Glomerular visceral epithelial cell (primary cell): ENCODE measurements around the gene ZNF438.
A peak's percentile ranks its signal among the peaks of the same experiment; 100 is the strongest.
"Not testable (repeated sequence)": the region's sequence is repeated elsewhere in the genome, so short reads cannot be mapped to it uniquely, and the experiment has no call there.

Experiments used
- DNase-seq: peaks from one replicate; pipeline ENCODE4 v3.0.0-alpha.2; 2016; ENCODE audit errors: extremely low spot score

The ZNF438 gene

GRCh38 chr10:31051703-31052102, 20.0 kb upstream of the ZNF438 start:
- DNase-seq: peak; percentile 61

- no peak for DNase-seq
These were observed 11.0 kb upstream of the ZNF438 start for GRCh38 chr10:31042670-31043069.

- DNase-seq: peak; percentile 15
These were observed 9.3 kb upstream of the ZNF438 start for GRCh38 chr10:31041011-31041410.

GRCh38 chr10:31039006-31039405, 7.3 kb upstream of the ZNF438 start:
- not testable (repeated sequence) for DNase-seq

GRCh38 chr10:31037749-31038148, 6.1 kb upstream of the ZNF438 start:
- DNase-seq: no peak

GRCh38 chr10:31036209-31036608, 4.5 kb upstream of the ZNF438 start:
- DNase-seq: peak; percentile 33

GRCh38 chr10:31035266-31035798, 3.7 kb upstream of the ZNF438 start:
- DNase-seq: no peak

- DNase-seq: peak; percentile 76
These were observed 2.6 kb upstream of the ZNF438 start for GRCh38 chr10:31034098-31034909.

GRCh38 chr10:31033147-31033546, 1.5 kb upstream of the ZNF438 start:
- DNase-seq: no peak

- peak; percentile 96 for DNase-seq
These were observed 830 bp upstream of the ZNF438 start for GRCh38 chr10:31032258-31033132.

- no peak for DNase-seq
These were observed 484 bp downstream of the ZNF438 start for GRCh38 chr10:31031205-31031557.

GRCh38 chr10:31030800-31031199, 865 bp downstream of the ZNF438 start:
- DNase-seq: no peak

- DNase-seq: no peak
These were observed 1.4 kb downstream of the ZNF438 start for GRCh38 chr10:31030260-31030659.

GRCh38 chr10:31028081-31028480, 3.6 kb downstream of the ZNF438 start:
- no peak for DNase-seq

GRCh38 chr10:31026279-31026678, 5.4 kb downstream of the ZNF438 start:
- DNase-seq: not testable (repeated sequence)

- DNase-seq: no peak
These were observed 6.5 kb downstream of the ZNF438 start for GRCh38 chr10:31025142-31025541.

- no peak for DNase-seq
These were observed 8.1 kb downstream of the ZNF438 start for GRCh38 chr10:31023558-31023957.

GRCh38 chr10:31020209-31020608, 11.5 kb downstream of the ZNF438 start:
- DNase-seq: no peak

GRCh38 chr10:31018962-31019361, 12.7 kb downstream of the ZNF438 start:
- DNase-seq: no peak

- DNase-seq: no peak
These were observed 13.3 kb downstream of the ZNF438 start for GRCh38 chr10:31018356-31018750.

- DNase-seq: no peak
These were observed 13.9 kb downstream of the ZNF438 start for GRCh38 chr10:31017534-31018355.
